MM.1S (cell line): Measurements from ENCODE around the gene PRKAG2.

Source experiments
- DNase-seq: peaks from one replicate; pipeline ENCODE4 v3.0.0-alpha.2; 2015
- H2AFZ ChIP-seq: fragments of 300-600 bp; sonication (generic); 2 replicates; pipeline ENCODE4 v1.6.0; 2016; ENCODE audit warnings: antibody characterized with exemption, low read length
- H3F3A ChIP-seq: fragments of 300-600 bp; sonication (generic); 2 replicates; pipeline ENCODE4 v1.6.1; 2016; ENCODE audit warnings: mild to moderate bottlenecking, antibody characterized with exemption, low read length, moderate library complexity, mixed read lengths; ENCODE audit not compliant: insufficient read depth
- H3K27ac ChIP-seq: fragments of 300-600 bp; sonication (generic); 2 replicates; pipeline ENCODE4 v1.5.1; 2016; ENCODE audit warnings: mild to moderate bottlenecking, low read length
- H3K27me3 ChIP-seq: fragments of 300-600 bp; sonication (generic); replicated peaks from 2 replicates; pipeline ENCODE4 v1.6.0; 2016; ENCODE audit warnings: low read length; ENCODE audit not compliant: insufficient read depth
- H3K36me3 ChIP-seq: fragments of 300-600 bp; sonication (generic); replicated peaks from 2 replicates; pipeline ENCODE4 v1.6.1; 2016; ENCODE audit warnings: mild to moderate bottlenecking, low read length, mixed read lengths; ENCODE audit not compliant: insufficient read depth
- H3K4me1 ChIP-seq: fragments of 300-600 bp; sonication (generic); 2 replicates; pipeline ENCODE4 v1.6.1; 2016; ENCODE audit warnings: low read length, mixed read lengths
- H3K4me2 ChIP-seq: fragments of 300-600 bp; sonication (generic); 2 replicates; pipeline ENCODE4 v1.6.0; 2016; ENCODE audit warnings: low read depth, low read length
- H3K4me3 ChIP-seq: fragments of 300-600 bp; sonication (generic); 2 replicates; pipeline ENCODE4 v1.5.1; 2016; ENCODE audit warnings: low read length, mixed read lengths
- H3K79me2 ChIP-seq: fragments of 300-600 bp; sonication (generic); 2 replicates; pipeline ENCODE4 v1.6.1; 2016; ENCODE audit warnings: mixed run types, low read length, mixed read lengths
- H3K9ac ChIP-seq: fragments of 300-600 bp; sonication (generic); 2 replicates; pipeline ENCODE4 v1.6.1; 2016; ENCODE audit warnings: low read length, mixed read lengths
- H3K9me2 ChIP-seq: fragments of 300-600 bp; sonication (generic); replicated peaks from 2 replicates; pipeline ENCODE4 v1.6.1; 2016; ENCODE audit warnings: mild to moderate bottlenecking, low read length, mixed read lengths; ENCODE audit not compliant: insufficient read depth
- H3K9me3 ChIP-seq: fragments of 300-600 bp; sonication (generic); replicated peaks from 2 replicates; pipeline ENCODE4 v1.6.1; 2016; ENCODE audit warnings: mild to moderate bottlenecking, low read length, mixed read lengths; ENCODE audit not compliant: insufficient read depth
- H4K20me1 ChIP-seq: fragments of 300-600 bp; sonication (generic); 2 replicates; pipeline ENCODE4 v1.6.1; 2016; ENCODE audit warnings: mild to moderate bottlenecking, low read length, moderate library complexity, mixed read lengths; ENCODE audit not compliant: insufficient read depth
- EZH2 ChIP-seq: fragments of 300-600 bp; sonication (generic); optimal IDR thresholded peaks from 2 replicates; pipeline ENCODE3; 2017; ENCODE audit warnings: low read depth, mild to moderate bottlenecking, antibody characterized with exemption, low read length, mixed read lengths
- EZH2phosphoT487 ChIP-seq: fragments of 300-600 bp; sonication (generic); IDR thresholded peaks from 2 replicates; pipeline ENCODE4 v1.6.1; 2018; ENCODE audit warnings: antibody characterized with exemption, low read length
- TF ChIP-seq, protein P1 (sequence below): fragments of 300-600 bp; sonication (generic); IDR thresholded peaks from 2 replicates; pipeline ENCODE4 v1.5.1; 2016; ENCODE audit warnings: antibody characterized with exemption, low read length, mixed read lengths

PRKAG2 gene

GRCh38 chr7:151768805-151769187 is 108.1 kb downstream of the PRKAG2 start:
- Histone ChIP-seq H3K9me2 (no peaks in the 10 kb centered on the region), H3K4me3 (no peak overlapping the region), H3K27ac (no peak overlapping the region), H3K79me2 (no peaks in the 10 kb centered on the region), H3K27me3 (peaks cover 15% of the 10 kb centered on the region; the same call in 1 of the 2 replicates), H2AFZ (no peak overlapping the region), H3K4me1 (no peaks in the 10 kb centered on the region), H3K9me3 (no peaks in the 10 kb centered on the region), H3K9ac (no peak overlapping the region), H4K20me1 (no peaks in the 10 kb centered on the region), H3F3A (no peaks in the 10 kb centered on the region), H3K36me3 (no peaks in the 10 kb centered on the region), H3K4me2 (no peak overlapping the region)
- TF ChIP-seq EZH2phosphoT487 (no peak), EZH2 (no peak)
- TF ChIP-seq, protein P1, sequence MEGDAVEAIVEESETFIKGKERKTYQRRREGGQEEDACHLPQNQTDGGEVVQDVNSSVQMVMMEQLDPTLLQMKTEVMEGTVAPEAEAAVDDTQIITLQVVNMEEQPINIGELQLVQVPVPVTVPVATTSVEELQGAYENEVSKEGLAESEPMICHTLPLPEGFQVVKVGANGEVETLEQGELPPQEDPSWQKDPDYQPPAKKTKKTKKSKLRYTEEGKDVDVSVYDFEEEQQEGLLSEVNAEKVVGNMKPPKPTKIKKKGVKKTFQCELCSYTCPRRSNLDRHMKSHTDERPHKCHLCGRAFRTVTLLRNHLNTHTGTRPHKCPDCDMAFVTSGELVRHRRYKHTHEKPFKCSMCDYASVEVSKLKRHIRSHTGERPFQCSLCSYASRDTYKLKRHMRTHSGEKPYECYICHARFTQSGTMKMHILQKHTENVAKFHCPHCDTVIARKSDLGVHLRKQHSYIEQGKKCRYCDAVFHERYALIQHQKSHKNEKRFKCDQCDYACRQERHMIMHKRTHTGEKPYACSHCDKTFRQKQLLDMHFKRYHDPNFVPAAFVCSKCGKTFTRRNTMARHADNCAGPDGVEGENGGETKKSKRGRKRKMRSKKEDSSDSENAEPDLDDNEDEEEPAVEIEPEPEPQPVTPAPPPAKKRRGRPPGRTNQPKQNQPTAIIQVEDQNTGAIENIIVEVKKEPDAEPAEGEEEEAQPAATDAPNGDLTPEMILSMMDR: no peak
- DNase-seq: no peak

DNA sequence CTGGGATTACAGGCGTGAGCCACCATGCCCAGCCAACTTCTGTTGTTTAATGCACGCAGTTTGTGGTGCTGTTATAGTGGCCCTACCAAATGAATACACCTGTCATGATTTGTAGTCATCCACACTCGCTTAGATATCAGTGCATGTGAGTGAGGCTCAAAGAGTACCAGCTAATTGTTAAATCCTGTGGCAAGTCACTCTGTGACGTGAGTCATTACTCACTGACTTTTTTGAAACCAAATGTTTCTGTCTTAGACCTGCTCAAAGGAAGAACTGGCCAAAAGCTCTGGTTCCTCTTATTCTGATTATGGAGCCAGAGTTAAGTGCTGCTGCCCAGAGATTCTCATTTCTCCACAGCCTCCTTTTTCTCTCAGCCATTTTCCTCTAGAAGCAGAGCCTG is 109.4 kb downstream of the PRKAG2 start:
- Histone ChIP-seq H2AFZ (no peak overlapping the region), H3F3A (no peaks in the 10 kb centered on the region), H4K20me1 (no peaks in the 10 kb centered on the region), H3K9me2 (no peaks in the 10 kb centered on the region), H3K9ac (no peak overlapping the region), H3K79me2 (no peaks in the 10 kb centered on the region), H3K36me3 (no peaks in the 10 kb centered on the region), H3K4me3 (no peak overlapping the region), H3K4me2 (no peak overlapping the region), H3K27me3 (peaks cover 21% of the 10 kb centered on the region), H3K4me1 (no peaks in the 10 kb centered on the region), H3K9me3 (no peaks in the 10 kb centered on the region), H3K27ac (no peak overlapping the region)
- DNase-seq: no peak
- TF ChIP-seq EZH2phosphoT487: no peak
- TF ChIP-seq, protein P1: no peak
- TF ChIP-seq EZH2: no peak

- no peaks in the 10 kb centered on the region for H3K9me3 ChIP-seq
- no peaks in the 10 kb centered on the region for H3K36me3 ChIP-seq
- H4K20me1 ChIP-seq: no peaks in the 10 kb centered on the region
- no peak overlapping the region for H3K4me3 ChIP-seq
- H3K27ac ChIP-seq: no peak overlapping the region
- H3K4me2 ChIP-seq: no peak overlapping the region
- no peaks in the 10 kb centered on the region for H3K79me2 ChIP-seq
- TF ChIP-seq EZH2phosphoT487 (no peak), EZH2 (no peak)
- TF ChIP-seq, protein P1: no peak
- H3K9me2 ChIP-seq: no peaks in the 10 kb centered on the region
- H3K27me3 ChIP-seq: peaks cover 32% of the 10 kb centered on the region
- no peak overlapping the region for H3K9ac ChIP-seq
- no peak overlapping the region for H2AFZ ChIP-seq
- no peak for DNase-seq
- H3K4me1 ChIP-seq: no peaks in the 10 kb centered on the region
- H3F3A ChIP-seq: no peaks in the 10 kb centered on the region
Observed at GRCh38 chr7:151764056-151764920, 112.6 kb downstream of the PRKAG2 start.
